Measurements from ENCODE around the gene ANKS1B. TPM values are rescaled to one million over a fixed set of nuclear protein-coding genes. Genes with fewer than 3 reads are reported as not detected.

The ANKS1B gene
- total RNA-seq, 1 experiment from 2014 or later: 5.8 TPM

DNA sequence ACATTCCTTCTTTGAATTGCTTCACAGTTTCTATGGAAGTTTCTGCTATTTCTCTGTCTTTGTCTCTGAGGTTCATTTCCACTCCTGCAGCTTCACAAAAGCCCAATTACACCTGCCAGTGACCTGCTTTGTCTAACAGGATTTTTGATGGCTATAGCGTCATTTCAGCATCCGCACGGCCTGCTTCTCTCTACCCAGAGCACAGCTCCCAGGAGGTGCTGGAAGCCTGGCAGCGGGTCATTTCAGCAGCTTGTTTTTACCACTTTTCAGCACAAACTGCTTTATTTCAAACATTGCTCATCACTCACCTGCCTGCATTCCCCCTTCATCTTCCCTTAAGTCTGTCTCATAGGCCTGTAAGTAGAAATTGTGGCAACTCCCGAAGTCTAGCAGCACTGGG, 771.7 kb downstream of the ANKS1B start (continued):
- TF ChIP-seq CBFB (CRISPR knock-in tag; IDR thresholded peaks at IDR 0.05; ENCODE audit: low read depth) (no peak), ZNF416 (CRISPR knock-in tag; IDR thresholded peaks at IDR 0.05) (no peak), PRDM15 (CRISPR knock-in tag; IDR thresholded peaks at IDR 0.05) (no peak), ZNF396 (CRISPR knock-in tag; IDR thresholded peaks at IDR 0.05; ENCODE audit: borderline replicate concordance) (no peak), FOXP4 (CRISPR knock-in tag; IDR thresholded peaks at IDR 0.05) (no peak)

DNA sequence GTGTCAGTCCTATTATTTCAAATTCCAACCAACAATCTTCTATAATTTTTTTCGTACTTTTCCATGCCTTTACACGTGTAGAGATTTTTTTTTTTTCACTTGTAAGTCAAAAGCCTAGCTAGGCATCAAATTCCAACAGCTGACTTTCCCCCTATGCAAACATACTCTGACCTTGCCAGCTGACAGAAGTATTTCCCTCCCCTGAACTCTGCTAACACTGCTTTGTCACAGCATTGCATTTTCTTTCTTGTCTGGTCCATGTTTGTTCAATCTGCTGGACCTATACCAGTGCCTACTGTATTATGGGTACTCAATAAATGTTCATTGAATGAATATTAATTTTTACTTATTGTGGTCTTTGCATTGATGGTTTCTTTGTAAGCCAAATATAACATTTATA, 772.5 kb downstream of the ANKS1B start:
- CTCF ChIA-PET: no interaction called here
- Mint-ChIP-seq H3K4me3 (no peak overlapping the region), H3K36me3 (peaks cover 60% of the 10 kb centered on the region), H3K27ac (no peak overlapping the region), H3K4me1 (no peaks in the 10 kb centered on the region), H3K9me3 (peaks cover 77% of the 10 kb centered on the region), H3K27me3 (ENCODE audit: low read depth) (peaks cover 4% of the 10 kb centered on the region; the same call in 1 of the 2 replicates)
- TF ChIP-seq SP1 (CRISPR knock-in tag; conservative IDR thresholded peaks at IDR 0.05) (no peak), EMX1 (CRISPR knock-in tag; IDR thresholded peaks at IDR 0.05) (no peak)
- no peak for DNase-seq (ENCODE audit: low spot score)
- POLR2A ChIA-PET: interaction anchor here (0.6 kb wide), 1 partner anchor 78 kb away, joined by 5 read pairs; no protein-coding TSS in a partner anchor
- ATAC-seq: no peak

GRCh38 chr12:99205111-99205510, 779.6 kb downstream of the ANKS1B start:
- Mint-ChIP-seq H3K4me1 (peaks cover 12% of the 10 kb centered on the region), H3K36me3 (peaks cover 17% of the 10 kb centered on the region), H3K27me3 (ENCODE audit: low read depth) (peaks cover 2% of the 10 kb centered on the region; the same call in 1 of the 2 replicates), H3K4me3 (no peak overlapping the region), H3K9me3 (peaks cover 19% of the 10 kb centered on the region), H3K27ac (no peak overlapping the region)
- ATAC-seq: no peak
- ChIA-PET CTCF (no interaction called here), POLR2A (no interaction called here)
- DNase-seq (ENCODE audit: low spot score): no peak
- TF ChIP-seq ZNF232 (CRISPR knock-in tag; IDR thresholded peaks at IDR 0.05): no peak
- no peak for TF ChIP-seq ESRRA (CRISPR knock-in tag; IDR thresholded peaks at IDR 0.05; ENCODE audit: borderline replicate concordance)
- TF ChIP-seq, protein P1, sequence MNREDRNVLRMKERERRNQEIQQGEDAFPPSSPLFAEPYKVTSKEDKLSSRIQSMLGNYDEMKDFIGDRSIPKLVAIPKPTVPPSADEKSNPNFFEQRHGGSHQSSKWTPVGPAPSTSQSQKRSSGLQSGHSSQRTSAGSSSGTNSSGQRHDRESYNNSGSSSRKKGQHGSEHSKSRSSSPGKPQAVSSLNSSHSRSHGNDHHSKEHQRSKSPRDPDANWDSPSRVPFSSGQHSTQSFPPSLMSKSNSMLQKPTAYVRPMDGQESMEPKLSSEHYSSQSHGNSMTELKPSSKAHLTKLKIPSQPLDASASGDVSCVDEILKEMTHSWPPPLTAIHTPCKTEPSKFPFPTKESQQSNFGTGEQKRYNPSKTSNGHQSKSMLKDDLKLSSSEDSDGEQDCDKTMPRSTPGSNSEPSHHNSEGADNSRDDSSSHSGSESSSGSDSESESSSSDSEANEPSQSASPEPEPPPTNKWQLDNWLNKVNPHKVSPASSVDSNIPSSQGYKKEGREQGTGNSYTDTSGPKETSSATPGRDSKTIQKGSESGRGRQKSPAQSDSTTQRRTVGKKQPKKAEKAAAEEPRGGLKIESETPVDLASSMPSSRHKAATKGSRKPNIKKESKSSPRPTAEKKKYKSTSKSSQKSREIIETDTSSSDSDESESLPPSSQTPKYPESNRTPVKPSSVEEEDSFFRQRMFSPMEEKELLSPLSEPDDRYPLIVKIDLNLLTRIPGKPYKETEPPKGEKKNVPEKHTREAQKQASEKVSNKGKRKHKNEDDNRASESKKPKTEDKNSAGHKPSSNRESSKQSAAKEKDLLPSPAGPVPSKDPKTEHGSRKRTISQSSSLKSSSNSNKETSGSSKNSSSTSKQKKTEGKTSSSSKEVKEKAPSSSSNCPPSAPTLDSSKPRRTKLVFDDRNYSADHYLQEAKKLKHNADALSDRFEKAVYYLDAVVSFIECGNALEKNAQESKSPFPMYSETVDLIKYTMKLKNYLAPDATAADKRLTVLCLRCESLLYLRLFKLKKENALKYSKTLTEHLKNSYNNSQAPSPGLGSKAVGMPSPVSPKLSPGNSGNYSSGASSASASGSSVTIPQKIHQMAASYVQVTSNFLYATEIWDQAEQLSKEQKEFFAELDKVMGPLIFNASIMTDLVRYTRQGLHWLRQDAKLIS (CRISPR knock-in tag; IDR thresholded peaks at IDR 0.05; ENCODE audit: borderline replicate concordance): no peak
- TF ChIP-seq ZNF512 (CRISPR knock-in tag; IDR thresholded peaks at IDR 0.05; ENCODE audit: borderline replicate concordance): no peak
- TF ChIP-seq MYBL2 (CRISPR knock-in tag; IDR thresholded peaks at IDR 0.05): no peak
- TF ChIP-seq, protein P2, sequence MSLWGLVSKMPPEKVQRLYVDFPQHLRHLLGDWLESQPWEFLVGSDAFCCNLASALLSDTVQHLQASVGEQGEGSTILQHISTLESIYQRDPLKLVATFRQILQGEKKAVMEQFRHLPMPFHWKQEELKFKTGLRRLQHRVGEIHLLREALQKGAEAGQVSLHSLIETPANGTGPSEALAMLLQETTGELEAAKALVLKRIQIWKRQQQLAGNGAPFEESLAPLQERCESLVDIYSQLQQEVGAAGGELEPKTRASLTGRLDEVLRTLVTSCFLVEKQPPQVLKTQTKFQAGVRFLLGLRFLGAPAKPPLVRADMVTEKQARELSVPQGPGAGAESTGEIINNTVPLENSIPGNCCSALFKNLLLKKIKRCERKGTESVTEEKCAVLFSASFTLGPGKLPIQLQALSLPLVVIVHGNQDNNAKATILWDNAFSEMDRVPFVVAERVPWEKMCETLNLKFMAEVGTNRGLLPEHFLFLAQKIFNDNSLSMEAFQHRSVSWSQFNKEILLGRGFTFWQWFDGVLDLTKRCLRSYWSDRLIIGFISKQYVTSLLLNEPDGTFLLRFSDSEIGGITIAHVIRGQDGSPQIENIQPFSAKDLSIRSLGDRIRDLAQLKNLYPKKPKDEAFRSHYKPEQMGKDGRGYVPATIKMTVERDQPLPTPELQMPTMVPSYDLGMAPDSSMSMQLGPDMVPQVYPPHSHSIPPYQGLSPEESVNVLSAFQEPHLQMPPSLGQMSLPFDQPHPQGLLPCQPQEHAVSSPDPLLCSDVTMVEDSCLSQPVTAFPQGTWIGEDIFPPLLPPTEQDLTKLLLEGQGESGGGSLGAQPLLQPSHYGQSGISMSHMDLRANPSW (CRISPR knock-in tag; conservative IDR thresholded peaks at IDR 0.05; ENCODE audit: low read depth): no peak
- no peak for TF ChIP-seq USF2 (CRISPR knock-in tag; IDR thresholded peaks at IDR 0.05)
- TF ChIP-seq ZBTB43 (CRISPR knock-in tag; IDR thresholded peaks at IDR 0.05): no peak
- no peak for TF ChIP-seq ZBTB21 (CRISPR knock-in tag; IDR thresholded peaks at IDR 0.05; ENCODE audit: borderline replicate concordance)
- no peak for TF ChIP-seq ETV6 (CRISPR knock-in tag; IDR thresholded peaks at IDR 0.05)
- no peak for TF ChIP-seq ZNF671 (CRISPR knock-in tag; IDR thresholded peaks at IDR 0.05)
